DMS53 treated with DMSO at 0.1 percent for 48 hours (cell line): Measurements from ENCODE around the gene NR1I3.

ENCODE experiments used
- DNase-seq: peaks from one replicate; lab custom pipeline; 2025; ENCODE audit not compliant: unreplicated experiment; lab: John Stamatoyannopoulos, UW

NR1I3 gene

DNA sequence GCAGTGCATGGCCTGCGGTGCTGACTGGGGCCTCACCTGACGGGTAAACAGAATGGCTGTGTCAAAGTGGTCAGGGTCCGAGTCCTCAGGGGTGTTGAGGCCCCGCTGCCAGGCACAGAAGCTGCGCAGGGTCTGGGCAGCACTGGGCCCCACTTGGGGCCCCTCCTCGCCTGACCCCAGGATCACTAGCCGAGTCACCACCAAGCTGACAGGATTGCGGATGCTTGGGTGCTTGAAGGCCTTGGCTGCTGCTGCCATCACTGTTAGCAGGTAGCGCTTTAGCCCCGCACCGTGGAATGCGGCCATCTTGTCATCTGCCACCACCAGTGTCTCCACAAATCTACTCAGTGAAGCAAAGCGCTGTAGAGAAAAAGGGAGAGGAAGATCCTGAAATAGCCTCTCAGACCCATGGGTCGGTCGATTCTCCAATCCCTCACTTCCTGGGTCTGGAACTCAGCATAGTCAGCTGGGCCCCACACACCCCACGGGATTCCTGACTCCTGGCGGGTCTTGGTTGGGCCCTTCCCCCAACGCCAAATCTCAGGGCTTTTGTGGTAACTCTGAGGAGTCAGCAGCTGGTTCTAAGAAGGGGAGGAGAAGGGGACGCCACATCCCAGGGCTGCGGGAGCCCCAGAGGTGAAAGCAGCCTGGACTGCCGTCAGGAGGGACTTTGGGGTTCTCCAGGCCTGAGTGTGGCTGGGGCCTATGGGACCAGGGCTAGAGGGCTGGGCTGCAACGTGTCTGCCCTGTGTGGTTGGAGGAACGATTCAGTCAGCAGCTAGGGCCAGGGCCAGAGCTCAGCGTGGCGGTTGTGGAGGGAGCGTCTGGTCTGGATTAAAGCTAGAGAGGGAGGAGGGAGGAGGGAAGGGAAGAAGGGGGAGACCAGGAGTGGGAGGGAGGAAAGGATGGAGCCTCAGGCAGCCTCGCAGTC lies 41.2 kb downstream of the NR1I3 start:
- no peak for DNase-seq

DNA sequence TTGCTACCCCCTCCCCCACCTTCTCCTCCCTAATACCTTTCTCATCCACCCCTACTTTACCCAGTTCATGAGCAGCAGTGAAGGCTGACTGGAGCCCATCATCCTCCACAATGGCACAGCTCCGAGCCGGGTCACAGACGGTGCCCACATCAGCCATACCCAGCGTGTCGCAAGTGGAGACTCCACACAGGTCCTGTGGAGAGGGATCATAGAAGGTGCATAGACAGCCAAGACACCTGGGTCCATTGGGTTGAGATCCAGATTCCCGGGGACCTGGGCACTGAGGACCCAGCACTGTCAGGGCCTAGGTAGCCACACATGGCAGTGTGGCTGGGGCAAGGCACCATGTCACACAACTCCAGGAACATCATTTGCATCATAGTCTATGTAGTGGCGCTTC lies 41.9 kb downstream of the NR1I3 start:
- DNase-seq = no peak

DNA sequence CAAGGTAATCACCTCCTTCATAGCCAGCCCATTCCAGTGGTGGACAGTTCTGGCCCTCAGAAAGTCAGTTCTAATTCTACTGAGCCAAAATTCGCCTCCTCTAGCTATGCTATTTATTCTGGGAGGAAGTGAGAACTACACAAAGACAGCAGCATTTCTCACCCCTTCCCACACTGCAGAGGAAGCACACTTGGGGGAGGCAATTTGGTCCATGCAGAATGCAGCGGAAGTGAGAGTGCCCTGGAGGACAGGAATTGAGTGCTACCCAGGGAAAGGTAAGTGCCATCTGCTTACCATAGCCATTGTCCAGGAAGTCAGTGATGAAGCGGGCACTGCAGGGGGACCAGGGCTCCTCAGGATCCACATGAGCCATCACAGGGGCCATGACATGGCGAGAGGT lies 42.8 kb downstream of the NR1I3 start:
- DNase-seq = no peak

DNA sequence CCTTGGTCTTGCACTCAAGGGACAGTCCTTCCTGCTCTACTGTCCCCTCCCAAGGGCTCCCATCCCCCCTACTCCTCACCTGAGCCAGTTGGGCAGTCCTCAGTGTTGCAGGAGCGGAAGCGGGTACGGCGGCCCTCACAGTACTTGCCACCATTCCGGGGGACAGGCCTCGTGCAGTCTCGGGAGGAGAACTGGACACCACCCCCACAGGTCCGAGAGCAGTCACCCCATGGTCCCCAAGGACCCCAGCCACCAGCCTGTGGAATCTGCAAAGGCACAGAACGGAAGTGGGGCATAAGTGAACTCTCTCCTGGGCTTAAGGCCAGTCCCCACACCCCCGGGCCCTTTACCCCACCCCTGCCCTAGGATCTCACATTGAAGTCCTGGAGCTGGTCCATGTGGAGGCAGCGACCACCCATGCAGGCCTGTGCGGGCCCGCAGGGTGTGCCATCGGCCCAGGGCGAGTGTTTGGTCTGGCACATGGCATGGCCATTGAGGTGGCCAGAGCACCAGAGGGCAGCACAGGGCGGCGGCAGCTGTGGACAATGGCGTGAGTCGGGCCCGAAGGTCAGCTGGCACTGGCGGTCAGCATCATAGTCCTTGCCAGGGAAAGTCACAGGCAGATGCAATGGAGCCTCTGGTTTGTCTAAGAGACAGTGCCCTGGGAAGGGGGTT lies 44.3 kb downstream of the NR1I3 start:
- no peak for DNase-seq

DNA sequence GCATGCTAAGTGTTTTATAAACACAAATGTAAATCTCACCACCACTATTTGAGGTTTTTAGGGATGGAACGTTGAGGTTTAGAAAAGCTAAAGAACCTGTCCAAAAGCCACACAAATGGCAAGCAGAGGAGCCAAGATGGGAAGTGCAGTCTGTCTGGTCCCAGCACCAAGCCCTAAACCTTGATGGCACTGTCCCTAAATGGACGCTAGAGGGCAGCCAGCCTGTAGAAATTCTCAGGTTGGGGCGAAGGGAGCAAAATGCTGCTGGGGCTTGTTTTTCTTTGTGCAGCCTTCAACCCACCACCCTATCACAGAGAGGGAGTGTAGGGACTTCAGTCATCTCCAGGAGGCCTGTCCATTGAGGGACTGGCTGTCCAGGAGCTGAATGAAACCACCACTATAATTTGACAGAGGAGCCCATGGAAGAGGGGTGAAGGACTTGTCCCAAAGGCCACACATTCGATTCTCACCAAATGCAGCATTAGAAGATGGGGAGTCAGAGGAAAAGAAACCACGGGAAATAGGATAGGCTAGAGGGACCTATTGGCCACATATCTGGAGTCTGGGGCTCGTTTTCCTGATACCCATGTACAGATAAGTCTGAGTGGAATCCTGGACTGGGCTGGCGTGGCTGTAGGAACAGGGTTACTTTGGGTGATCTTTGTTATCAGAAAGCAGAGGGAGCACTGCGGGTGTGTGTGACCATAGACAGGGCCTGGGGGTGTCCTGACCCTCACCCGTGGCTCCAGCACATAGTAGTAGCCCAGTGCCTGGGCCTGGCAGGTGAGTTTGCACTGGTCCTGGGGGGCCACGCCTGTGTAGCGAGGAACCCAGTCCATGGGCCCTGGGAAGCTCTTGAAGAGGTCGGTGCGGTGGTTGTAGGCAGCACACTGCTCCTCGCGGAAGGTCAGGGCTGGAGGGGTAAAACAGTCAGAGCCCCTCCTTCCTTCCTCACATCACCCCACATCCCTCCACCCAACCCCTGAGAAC lies 45.2 kb downstream of the NR1I3 start:
- peak; percentile 65 for DNase-seq

DNA sequence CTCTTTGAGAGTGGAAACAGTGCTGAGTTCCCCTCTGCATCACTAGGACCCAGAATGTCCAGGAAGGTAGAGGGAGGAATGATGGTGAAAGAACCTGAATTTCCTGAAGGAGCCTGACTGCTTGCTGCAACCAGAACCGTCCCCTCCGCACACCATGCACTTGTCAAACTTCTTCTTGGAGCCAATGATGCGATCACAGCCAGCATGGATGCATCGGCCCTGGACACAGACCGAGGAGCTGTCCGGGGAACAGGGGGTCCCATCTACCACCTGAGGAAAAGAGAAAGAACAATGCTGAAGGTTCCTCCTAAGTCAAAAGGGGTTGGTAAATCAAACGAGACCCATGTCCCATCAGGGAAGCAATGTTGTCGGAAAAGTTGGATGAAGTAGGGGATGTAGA lies 46.0 kb downstream of the NR1I3 start:
- DNase-seq = no peak

DNA sequence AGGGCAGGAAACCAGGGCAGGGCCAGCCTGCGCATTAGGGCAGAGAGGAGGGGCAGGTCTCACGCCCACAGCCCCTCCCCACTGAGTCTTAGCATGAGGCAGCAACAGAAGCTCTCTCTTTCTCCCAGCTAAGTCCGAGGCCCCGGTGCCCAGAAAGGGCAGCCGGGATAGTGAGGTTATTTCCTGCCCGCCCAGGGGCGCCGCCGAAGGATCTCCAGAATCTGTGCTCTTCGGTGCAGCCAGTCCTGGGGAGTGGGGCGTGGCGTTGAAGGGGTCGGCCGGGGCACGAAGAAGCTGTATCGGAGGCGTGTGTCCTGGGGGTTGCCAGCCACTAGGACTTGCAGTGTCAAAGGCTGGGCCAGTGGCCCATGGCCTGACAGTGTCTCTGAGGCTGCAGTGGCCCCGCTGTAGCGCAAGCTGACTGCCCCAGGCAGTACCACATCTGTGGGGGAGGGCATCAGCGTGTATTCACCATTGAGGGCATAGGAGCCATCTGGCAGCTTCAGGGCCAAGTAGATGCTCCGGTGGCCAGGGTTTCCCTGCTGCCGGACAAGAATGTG lies 47.0 kb downstream of the NR1I3 start:
- no peak for DNase-seq

DNA sequence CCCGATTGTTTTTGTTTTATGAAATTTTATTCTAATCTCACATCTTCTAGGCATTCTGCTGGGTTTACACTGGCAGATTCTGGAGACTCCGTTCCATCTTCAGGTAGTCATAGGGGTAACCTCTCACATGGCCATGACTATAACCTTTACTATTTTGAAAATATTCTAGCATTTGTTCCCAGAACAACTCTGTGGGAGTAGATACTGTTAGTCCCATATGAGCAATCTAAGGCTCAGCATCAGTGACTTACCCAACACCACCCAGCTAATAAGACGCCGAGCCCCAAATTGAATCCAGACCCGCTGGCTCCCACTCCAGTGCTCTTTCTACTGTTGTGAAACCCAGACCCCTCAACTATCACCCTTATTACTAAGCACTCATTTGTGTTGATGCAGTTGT lies 49.0 kb downstream of the NR1I3 start:
- no peak for DNase-seq

DNA sequence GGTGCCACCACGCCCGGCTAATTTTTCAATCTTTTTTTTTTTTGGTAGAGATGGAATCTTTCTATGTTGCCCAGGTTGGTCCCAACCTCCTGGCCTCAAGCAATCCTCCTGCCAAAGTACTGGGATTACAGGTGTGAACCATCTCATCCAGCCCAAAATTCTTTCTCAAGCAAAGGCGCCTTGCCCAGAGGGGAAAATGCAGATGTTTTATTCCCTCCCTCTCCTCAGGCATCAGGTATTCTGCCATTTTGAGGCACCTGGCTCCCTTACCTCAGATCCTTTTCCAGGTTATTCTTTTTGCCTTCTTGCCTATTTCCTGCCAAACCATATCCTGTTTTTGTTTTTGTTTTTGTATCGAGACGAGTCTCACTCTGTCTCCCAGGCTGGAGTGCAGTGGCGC lies 49.6 kb downstream of the NR1I3 start:
- DNase-seq = no peak

DNA sequence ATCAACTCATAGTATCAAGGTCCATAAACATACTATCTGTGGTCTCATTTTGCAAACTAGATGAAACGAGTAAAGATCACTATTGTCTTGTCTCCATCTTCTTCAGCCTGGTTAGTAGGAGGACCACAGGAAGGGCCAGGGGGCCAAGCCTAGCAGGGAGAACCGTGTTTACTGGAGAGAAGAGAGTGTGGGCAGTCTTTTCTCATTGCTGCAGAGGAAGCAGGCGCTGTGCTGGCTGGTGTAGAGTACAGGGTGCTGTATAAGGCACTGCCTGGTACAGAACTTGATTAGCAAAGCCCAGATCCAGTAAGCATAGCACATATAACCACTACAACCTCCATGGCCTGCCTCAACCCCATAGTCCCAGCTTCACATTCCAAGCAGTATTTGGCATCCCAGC lies 50.7 kb downstream of the NR1I3 start:
- no peak for DNase-seq

DNA sequence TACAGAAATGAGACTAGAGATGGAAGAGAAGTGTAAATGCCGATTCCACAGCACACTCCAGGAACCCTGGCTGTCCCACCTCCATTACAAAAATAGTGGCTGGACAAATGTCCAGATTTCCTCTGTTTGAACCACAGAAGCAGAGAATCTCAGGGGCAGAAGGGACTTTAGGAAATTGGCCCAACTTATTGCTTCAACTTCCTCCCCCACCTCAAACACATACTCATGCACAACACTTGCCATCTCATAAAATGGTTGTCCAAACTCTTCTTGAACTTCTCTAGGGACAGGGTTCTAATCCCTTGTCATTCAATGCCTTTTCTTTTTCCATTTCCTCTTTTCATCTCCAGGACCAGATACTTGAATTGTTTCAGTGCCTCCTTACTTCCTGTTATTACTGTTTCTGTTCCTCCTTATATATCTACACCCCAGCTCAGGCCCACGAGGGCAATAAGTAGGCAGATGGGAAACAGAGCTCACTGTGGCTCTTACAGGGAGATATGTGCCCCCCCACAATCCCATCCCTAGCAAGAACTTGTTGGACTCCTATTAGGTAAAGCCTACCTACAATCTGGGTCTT lies 52.2 kb downstream of the NR1I3 start:
- DNase-seq = no peak

DNA sequence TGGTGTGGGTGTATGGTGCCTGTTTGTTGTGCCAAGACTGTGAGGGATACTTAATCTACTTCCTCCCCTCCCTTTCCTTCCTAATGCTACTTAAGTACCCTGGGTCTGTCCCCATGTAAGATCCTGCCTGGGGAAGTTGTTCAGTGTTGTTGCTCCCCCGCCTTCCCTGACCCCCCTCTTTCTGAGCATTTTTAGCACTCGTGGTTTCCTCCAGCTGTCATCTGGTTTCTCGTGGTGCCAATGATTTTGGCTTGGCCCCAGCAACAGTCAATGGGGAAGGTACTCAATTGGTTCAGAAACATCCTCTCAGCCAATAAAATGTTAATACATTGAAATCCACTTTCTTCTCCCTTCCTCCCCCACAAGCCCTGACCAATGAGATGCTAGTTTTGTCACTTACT lies 52.7 kb downstream of the NR1I3 start:
- no peak for DNase-seq

DNA sequence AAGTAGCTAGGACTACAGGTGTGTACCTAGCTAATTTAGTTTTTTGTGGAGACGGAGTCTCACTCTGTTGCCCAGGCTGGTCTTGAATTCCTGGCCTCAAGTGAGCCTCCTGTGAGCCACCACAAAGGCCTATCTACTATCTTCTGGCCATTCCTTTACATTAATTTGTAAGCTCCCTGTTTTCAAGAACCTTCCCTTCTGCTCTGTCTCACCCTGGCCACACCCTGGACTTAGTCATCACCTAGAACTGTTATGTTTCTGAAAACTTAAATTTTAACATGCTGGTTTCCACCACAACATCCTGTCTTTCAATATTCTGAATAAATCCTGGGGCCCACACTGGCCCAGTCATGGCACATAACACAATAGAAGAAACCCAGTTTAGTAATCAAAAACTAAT lies 55.8 kb downstream of the NR1I3 start:
- DNase-seq = no peak

DNA sequence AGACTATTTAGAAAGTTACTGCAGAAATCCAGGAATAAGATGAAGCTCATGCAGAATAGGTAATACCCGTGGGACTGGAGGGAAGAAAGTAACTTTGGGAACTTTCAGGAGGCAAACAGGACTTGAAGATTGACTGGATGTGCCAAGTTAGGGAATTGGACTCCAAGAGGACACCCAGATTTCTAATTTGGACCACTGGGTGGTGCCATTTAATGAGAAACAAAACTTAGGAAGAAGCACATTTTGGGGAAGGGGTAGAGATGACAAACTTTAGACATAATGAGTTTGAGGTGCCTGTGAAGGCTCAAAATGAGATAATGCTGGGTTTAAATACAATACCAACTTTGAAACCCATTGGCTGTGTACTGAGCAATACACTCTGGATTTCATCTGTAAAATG lies 57.4 kb downstream of the NR1I3 start:
- no peak for DNase-seq

DNA sequence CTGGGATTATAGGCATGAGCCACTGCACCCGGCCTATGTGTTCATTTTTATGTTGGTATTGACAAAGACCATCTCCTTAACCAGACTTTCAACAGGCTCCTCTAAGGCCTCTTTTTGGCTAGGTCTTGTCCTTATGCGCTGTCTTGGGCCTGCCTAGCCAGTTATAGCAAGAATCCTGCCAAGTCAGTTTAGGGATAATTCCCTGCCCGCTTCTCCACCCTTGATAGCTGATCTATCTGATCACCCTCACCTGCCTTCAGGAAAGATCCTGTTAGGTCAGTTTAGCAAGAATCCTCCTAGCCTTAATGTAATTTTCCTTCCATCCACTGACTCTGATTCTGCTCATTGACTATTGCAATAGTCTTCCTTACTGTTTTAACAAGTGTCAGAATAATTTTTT lies 58.3 kb downstream of the NR1I3 start:
- DNase-seq = no peak
